ENCODE results near the gene ASCL2. TPM values are rescaled to one million over a fixed set of nuclear protein-coding genes. Genes with fewer than 3 reads are reported as not detected.

Gene ASCL2
- total RNA-seq, 1 donor from 2014 or later, result not detected

- no peak for TF ChIP-seq CTCF (IDR thresholded peaks at IDR 0.05)
- no peaks in the 10 kb centered on the region for H3K4me1 ChIP-seq
- H3K4me3 ChIP-seq, result no peak overlapping the region
- intact Hi-C loops (cut with DNase I), result no loop called here
- H3K27me3 ChIP-seq, result no peaks in the 10 kb centered on the region
- no peak overlapping the region for H3K27ac ChIP-seq
- DNase-seq (ENCODE audit: low spot score in 2 of 2), result no peak
- H3K36me3 ChIP-seq, result no peaks in the 10 kb centered on the region
- peaks cover 0 to 9% of the 10 kb centered on the region in 2 donors for H3K9me3 ChIP-seq
Observed at GRCh38 chr11:2223153-2223794, 47.1 kb downstream of the ASCL2 start.

DNA sequence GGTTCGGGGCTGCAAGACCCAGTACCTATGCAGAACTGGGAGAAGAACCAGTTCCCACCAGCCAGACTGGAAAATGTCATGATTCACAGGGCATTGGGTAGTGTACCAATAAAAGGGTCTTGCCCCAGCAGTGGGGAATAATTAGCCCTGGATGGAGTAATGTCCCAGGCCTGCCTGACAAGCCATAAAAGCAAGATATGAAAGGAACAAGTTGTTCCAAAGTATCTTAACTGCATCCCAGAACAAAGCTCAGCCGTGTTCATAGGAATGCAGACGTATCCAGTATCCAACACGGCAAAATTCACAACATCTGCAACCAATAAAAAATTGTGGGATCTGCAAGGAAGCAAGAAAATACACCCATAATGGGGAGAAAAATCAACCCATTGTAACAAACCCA lies 47.9 kb downstream of the ASCL2 start:
- Histone ChIP-seq H3K27me3 (no peaks in the 10 kb centered on the region), H3K27ac (no peak overlapping the region), H3K9me3 (peaks cover 0 to 9% of the 10 kb centered on the region in 2 donors), H3K36me3 (no peaks in the 10 kb centered on the region), H3K4me1 (no peaks in the 10 kb centered on the region), H3K4me3 (no peak overlapping the region)
- intact Hi-C loops (cut with DNase I), result no loop called here
- DNase-seq (ENCODE audit: low spot score in 2 of 2), result peak in 1 of 2 donors; percentile 41
- TF ChIP-seq CTCF (IDR thresholded peaks at IDR 0.05), result no peak

GRCh38 chr11:2221591-2221990 lies 48.8 kb downstream of the ASCL2 start:
- no peak overlapping the region for H3K27ac ChIP-seq
- peaks cover 0 to 9% of the 10 kb centered on the region in 2 donors for H3K9me3 ChIP-seq
- intact Hi-C loops (cut with DNase I), result no loop called here
- H3K4me1 ChIP-seq, result no peaks in the 10 kb centered on the region
- no peak for TF ChIP-seq CTCF (IDR thresholded peaks at IDR 0.05)
- H3K36me3 ChIP-seq, result no peaks in the 10 kb centered on the region
- no peak for DNase-seq (ENCODE audit: low spot score in 2 of 2)
- H3K27me3 ChIP-seq, result no peaks in the 10 kb centered on the region
- no peak overlapping the region for H3K4me3 ChIP-seq

DNA sequence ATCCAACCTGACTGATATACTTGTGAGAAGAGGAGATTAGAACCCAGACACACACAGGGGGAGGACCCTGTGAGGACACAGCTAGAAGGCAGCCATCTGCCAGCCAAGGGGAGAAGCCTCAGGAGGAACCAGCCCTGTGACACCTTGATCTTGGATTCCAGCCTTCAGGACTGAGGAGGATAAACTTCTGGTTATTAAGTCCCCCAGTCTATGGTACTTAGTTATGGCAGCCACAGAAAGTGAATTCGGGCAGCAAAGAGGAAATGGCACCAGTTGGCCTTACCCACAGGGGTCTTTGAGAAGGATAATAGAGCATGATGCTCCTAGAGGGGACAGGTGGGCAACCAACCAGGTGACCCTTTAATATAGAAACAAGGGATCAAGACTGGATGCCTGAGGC lies 49.4 kb downstream of the ASCL2 start:
- Histone ChIP-seq H3K9me3 (peaks cover 0 to 9% of the 10 kb centered on the region in 2 donors), H3K4me3 (no peak overlapping the region), H3K4me1 (no peaks in the 10 kb centered on the region), H3K27ac (no peak overlapping the region), H3K27me3 (no peaks in the 10 kb centered on the region), H3K36me3 (no peaks in the 10 kb centered on the region)
- intact Hi-C loops (cut with DNase I), result no loop called here
- no peak for DNase-seq (ENCODE audit: low spot score in 2 of 2)
- TF ChIP-seq CTCF (IDR thresholded peaks at IDR 0.05), result no peak

DNA sequence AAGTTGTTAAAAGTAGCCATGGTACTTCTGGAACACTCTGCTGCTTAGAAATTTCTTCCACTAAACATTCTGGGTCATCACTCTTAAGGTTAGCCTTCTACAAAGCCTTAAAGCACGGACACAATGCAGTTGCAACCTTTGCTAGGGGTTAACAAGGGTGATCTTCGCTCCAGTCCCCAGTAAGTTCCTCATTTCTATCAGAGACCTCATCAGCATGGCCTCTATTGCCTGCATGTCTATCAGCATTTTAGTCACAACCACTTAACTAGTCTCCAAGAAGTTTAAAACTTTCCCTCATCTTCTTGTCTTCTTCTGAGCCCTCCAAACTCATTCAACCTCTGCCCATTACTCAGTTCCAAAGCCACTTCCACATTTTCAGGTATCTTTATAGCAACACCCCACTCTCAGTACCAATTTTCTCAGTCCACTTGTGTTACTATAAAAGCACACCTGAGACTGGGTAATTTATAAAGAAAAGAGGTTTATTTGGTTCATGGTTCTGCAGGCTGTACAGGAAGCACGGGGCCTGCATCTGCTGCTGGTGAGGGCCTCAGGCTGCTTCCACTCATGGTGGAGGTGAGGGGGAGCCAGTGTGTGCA lies 50.1 kb downstream of the ASCL2 start:
- no peak for TF ChIP-seq CTCF (IDR thresholded peaks at IDR 0.05)
- Histone ChIP-seq H3K27me3 (no peaks in the 10 kb centered on the region), H3K4me3 (no peak overlapping the region), H3K9me3 (peaks cover 0 to 9% of the 10 kb centered on the region in 2 donors), H3K27ac (no peak overlapping the region), H3K36me3 (no peaks in the 10 kb centered on the region), H3K4me1 (no peaks in the 10 kb centered on the region)
- intact Hi-C loops (cut with DNase I), result no loop called here
- DNase-seq (ENCODE audit: low spot score in 2 of 2), result no peak

All from ascending aorta (tissue), 2 donors.